A172 (cell line): ENCODE data around the gene PATJ. TPM values are rescaled to one million over a fixed set of nuclear protein-coding genes. Genes with fewer than 3 reads are reported as not detected.
"Not testable (repeated sequence)": the region's sequence is repeated elsewhere in the genome, so short reads cannot be mapped to it uniquely, and the experiment has no call there.

ENCODE experiments used
- DNase-seq: peaks from one replicate; pipeline ENCODE4 v3.0.0-alpha.2; 2015; ENCODE audit warnings: low spot score
- total RNA-seq: library from RNA; depleted of rRNA; stranded (reverse); fragments of >200 nt; shearing (Covaris generic); gene quantifications from 2 replicates; pipeline ENCODE4 v1.2.3, GENCODE V29; 2014

Gene PATJ
- total RNA-seq, 1 experiment from 2014 or later = 11.8 TPM

DNA sequence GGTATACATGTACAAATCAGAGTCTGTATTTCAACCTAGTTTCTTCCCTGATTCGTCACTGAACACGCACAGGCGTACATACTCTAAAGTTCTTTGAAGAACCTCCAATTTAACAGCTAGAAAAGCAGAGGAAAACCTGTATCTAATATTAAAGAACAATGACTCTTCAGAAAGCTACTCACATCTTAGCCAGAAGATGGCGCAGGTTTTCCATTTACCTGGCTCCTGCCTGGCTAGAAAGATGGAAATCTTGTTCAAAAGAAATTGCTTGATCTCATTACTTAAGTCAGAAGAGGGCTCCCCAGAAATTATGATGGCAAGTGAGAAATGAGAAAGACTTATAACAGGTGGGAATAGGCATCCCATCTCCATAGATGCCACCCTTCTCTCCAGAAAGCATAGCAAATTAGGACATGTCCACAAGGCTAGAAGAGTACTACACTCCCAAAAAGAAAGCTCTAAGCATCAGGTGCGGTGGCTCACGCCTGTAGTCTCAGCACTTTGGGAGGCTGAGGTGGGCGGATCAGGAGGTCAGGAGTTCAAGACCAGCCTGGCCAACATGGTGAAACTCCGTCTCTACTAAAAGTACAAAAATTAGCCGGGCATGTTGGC is 433.4 kb downstream of the PATJ start:
- DNase-seq = peak; percentile 38

DNA sequence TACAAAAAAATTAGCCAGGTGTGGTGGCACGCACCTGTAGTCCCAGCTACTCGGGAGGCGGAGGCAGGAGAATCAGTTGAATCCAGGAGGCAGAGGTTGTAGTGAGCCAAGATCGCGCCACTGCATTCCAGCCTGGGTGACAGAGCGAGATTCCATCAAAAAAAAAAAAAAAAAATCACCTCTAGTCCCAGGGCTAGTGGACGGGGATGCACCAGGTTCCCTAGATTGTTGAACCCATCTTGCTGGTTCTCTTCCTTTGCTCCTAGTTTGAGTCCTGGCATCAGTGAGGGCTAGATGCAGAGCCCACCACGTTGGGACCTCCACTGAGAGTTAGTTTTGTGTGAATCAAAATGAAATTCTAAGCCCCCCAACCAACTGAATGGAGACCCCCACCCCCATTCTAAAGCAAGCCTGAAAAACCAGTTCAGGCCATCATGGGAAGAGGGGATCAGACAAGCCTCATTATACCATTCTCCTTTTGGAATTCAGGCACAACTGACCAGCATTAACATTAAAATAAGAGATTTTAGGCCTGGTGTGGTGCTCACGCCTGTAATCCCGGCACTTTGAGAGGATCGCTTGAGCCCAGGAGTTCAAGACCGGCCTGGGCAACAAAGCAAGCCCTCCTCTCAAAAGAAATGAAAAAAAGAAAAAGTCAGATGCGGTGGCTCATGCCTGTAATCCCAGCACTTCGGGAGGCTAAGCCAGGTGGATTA is 434.5 kb downstream of the PATJ start:
- no peak for DNase-seq

DNA sequence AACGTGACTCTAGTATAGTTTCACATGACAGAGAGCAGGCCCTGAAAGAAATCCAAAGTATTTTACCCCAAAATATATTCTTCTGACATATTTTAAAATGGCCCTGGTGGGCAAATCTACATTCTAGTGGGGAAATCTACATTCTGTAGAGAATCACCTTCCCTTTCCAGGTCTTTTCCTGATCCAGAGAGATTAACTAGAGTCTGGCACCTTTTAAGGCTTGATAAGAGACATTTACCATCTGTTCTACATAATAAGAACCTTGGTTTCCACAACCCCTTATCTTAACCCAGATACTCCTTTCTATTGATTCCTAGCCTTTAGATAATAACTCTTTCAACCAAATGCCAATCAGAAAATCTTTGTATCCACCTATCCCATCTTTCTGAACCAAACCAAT is 435.3 kb downstream of the PATJ start:
- DNase-seq = no peak

GRCh38 chr1:62178372-62178771 is 436.1 kb downstream of the PATJ start:
- no peak for DNase-seq

- not testable (repeated sequence) for DNase-seq
Observed at GRCh38 chr1:62180054-62180453, 437.8 kb downstream of the PATJ start.

GRCh38 chr1:62180639-62181038 is 438.4 kb downstream of the PATJ start:
- DNase-seq = no peak

DNA sequence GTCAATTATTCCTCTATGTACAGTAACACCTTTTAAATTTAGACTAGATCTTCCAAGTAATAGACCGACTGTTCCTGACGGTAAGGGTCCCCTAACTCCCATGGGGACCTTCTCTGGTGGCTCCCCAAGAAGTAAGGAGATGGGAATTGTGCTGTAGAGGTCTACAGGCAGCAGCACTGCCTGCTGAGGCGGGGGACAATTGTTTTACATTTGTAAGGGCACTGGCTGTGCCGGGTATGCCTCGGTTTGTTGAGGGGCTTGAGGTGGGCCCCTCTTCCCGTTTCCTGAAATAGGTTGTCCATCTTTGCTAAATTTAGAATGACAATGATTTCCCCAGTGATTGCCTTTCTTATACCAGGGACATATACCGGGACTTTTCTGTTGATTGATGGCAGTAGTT is 439.3 kb downstream of the PATJ start:
- no peak for DNase-seq

GRCh38 chr1:62182157-62182556 is 439.9 kb downstream of the PATJ start:
- DNase-seq = not testable (repeated sequence)

DNA sequence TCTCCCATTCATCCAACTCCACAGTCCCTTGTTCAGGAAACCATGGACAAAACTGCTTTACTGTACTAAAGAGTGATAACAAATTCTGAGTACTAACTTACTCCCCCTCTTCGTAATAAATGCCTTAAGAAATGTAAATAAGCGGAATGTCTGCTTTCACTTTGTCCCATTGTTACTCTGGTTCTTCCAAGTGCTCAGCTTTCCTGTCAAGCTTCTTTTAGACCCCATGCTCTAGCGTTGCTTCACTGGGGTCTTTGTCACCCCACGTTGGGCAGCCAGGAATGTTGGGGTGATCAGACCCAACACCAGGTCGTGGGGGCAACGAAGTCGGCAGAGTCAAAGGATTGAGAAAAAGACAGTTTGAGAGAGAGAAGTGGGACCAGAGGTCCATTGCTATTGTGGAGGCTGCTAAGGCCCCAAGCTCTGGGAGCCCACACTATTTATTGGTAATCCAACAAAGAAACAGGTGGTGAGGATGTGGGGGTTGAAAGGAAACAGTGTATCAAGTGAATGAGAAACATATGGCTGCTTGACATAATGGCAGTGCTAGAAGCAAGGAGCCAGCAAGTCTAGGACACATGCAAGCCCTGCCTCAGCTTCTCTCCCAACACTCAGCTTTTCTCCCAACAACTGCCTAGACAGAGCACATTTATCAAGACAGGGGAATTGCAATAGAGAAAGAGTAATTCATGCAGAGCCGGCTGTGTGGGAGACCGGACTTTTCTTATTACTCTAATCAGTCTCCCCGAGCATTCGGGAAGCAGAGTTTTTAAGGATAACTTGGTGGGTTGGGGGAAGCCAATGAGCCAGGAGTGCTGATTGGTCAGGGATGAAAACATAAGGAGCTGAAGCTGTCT is 441.1 kb downstream of the PATJ start:
- DNase-seq = not testable (repeated sequence)

- DNase-seq = no peak
Observed at GRCh38 chr1:62184336-62184735, 442.1 kb downstream of the PATJ start.

GRCh38 chr1:62185233-62185632 is 443.0 kb downstream of the PATJ start:
- DNase-seq = peak; percentile 4

DNA sequence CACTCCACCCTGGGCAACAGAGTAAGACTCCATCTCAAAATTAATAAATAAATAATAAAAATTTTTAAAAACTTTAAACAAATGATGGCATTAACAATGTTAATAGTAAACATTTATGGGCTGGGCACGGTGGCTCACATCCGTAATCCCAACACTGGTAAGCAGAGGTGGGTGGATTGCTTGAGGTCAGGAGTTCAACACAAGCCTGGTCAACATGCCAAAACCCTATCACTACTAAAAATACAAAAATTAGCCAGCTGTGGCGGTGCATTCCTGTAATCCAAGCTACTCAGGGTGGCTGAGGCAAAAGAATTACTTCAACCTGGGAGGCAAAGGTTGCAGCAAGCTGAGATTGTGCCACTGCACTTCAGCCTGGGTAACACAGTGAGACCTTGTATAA is 443.4 kb downstream of the PATJ start:
- no peak for DNase-seq

- DNase-seq = no peak
Observed at GRCh38 chr1:62187548-62187947, 445.3 kb downstream of the PATJ start.

DNA sequence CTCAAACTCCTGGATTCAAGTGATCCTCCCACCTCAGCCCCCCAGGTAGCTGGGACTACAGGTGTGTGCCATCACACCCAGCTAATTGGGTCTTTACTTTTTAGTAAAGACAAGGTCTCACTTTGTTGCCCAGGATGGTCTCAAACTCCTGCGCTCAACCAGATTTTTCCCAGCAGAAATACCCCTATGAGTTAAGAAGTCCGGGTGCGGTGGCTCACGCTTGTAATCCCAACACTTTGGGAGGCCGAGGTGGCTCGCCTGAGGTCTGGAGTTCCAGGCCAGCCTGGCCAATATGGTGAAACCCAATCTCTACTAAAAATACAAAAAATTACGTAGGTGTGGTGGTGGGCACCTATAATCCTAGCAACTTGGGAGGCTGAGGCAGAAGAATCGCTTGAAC is 445.8 kb downstream of the PATJ start:
- DNase-seq = no peak

DNA sequence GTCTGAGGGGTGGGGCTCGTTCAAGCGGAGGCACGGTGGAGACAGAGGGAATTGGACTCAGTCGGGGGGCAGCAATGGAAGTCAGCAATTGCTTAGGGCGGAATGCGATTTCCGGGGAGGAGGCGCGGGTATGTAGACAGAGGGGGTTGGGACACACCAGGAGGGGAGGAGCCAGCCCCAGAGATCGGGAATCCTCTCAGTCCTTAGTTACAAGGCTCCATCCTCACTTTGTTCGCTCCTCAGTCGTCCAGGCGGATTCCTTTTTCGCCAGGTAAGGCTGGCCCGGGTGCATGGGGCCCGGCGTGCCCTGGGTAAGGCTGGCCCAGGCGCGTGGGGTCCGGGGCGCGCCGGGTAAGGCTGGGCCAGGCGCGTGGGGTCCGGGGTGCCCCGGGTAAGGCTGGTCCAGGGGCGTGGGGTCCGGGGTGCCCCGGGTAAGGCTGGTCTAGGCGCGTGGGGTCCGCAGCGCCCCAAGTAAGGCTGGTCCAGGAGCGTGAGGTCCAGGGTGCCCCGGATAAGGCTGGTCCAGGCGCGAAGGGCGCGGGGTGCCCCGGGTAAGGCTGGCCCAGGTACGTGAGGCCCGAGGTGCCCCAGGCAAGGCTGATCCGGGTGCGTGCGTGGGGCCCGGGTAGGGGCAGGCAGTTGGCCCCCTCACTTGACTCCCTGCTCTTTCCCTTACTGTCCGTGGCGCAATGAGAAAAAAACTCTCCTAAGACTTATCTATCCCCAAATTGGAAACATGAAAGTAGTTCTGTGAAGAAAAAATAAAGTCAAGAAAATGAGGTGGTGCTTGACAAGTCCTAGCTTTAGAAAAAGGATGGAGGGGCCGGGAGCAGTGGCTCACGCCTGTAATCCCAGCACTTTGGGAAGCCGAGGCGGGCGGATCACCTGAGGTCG is 452.6 kb downstream of the PATJ start, which contains the start of gene L1TD1:
Gene L1TD1 (plus strand): TSS at position 199 of the 894 bp plus-strand sequence. CDS start 11,780 bp downstream, outside the sequence.
- no peak for DNase-seq

- DNase-seq = no peak
Observed at GRCh38 chr1:62196086-62196690, 453.9 kb downstream of the PATJ start.

DNA sequence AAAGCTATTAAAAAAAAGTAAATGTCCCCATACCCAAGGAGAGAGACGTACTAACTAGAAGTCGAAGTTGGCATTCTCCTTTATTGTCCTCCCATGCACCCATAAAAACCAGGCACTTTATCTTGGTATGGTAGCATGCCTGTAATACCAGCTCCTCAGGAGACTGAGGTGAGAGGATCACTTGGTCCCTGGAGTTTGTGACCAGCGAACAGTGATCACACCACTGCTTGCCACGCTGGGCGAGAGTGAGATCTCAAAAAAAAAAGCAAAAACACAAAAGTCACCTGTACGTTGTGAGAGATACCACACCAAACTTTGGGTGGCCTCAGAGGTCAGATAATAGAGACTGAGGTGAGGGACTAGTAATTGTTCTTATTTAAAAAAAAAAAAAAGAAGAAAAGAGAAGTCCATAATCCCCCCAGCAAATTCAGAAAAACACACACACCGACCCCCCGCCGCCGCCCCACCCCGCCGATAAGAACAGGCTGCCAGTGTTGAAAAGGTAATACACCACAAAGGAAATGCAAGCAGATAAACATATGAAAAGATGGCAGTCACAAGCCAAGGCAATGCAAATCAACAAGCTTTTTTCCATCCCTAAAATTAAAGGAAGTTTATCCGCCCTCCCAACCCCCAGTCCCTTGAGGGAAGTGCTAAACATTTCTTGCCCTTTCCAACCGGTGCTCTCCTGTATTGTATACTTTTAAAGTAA is 455.9 kb downstream of the PATJ start:
- DNase-seq = no peak

DNA sequence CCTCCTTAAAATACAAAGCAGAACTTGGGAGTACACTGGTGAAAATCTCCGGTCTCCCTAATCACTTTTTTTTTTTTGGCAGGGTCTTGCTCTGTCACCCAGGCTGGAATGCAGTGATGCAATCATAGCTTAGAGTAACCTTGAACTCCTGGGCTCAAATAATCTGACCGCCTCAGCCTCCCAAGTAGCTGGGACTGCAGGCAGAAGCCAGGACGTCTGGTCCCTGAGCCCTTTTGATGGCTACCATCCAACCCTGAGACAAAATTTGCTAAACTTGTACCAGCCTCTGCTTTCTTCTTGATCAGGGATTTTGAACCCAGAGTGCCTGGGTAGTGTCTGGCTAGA is 456.5 kb downstream of the PATJ start:
- peak; percentile 6 for DNase-seq

GRCh38 chr1:62207187-62207586 is 464.9 kb downstream of the PATJ start:
- DNase-seq = no peak

DNA sequence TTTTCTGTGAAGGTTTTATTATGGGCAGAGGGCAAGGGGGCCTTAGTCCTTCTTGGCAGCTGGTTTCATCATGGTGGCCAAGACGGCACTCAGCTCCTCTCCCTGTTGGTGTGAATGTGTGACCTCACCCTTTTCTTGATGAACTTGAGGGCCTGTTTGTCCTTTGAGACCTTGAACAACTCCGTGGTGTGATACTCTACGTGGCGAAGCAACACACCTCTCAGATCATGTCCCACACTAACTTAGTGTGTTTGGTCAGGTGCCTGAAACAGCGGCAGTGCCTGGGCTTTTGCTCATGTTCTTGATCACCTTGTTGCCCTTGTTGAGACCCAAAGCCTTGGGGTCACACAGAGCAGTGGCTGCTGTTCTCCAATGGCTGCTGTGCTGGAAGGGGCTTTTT is 465.8 kb downstream of the PATJ start:
- DNase-seq = no peak

- no peak for DNase-seq
Observed at GRCh38 chr1:62208970-62209369, 466.7 kb downstream of the PATJ start.
